B cell (primary cell): Measurements from ENCODE around the gene ZNF669. TPM values are rescaled to one million over a fixed set of nuclear protein-coding genes. Genes with fewer than 3 reads are reported as not detected.

Source experiments
- ATAC-seq: fragments of 200-7000 bp; cut with Tn5 transposase; one replicate; pipeline ENCODE4 v1.10.0; 2021; ENCODE audit warnings: low read depth, mild to moderate bottlenecking, moderate number of reproducible peaks, moderate library complexity
- CTCF ChIA-PET: fragments of 350-600 bp; sonication (Branson Sonifier 250); formaldehyde crosslinking; loops from one replicate; lab custom pipeline; 2021; ENCODE audit warnings: antibody characterized with exemption, inconsistent platforms; lab: Charles Lee
- POLR2A ChIA-PET: fragments of 350-600 bp; sonication (Branson Sonifier 250); formaldehyde crosslinking; loops from one replicate; lab custom pipeline; 2021; ENCODE audit warnings: antibody characterized with exemption; lab: Charles Lee
- DNase-seq: peaks from one replicate; pipeline ENCODE4 v3.0.0; 2013
- H2AFZ ChIP-seq: 2 replicates; pipeline ENCODE4 v1.6.1; 2012; ENCODE audit warnings: mild to moderate bottlenecking, low read depth, low read length; ENCODE audit not compliant: insufficient read depth, poor library complexity, severe bottlenecking
- H3K27ac ChIP-seq, 2 donors: 1 replicate in 1 of 2; 2 replicates in 1 of 2; pipeline ENCODE4 v1.5.1; 2012 to 2013; ENCODE audit warnings: low read length in 2 of 2, mild to moderate bottlenecking in 2 of 2, moderate library complexity in 1 of 2
- H3K27me3 ChIP-seq, 4 experiments: fragments of 200-600 bp in 1 of 4; sonication (generic) in 1 of 4; replicated peaks in 1 of 4; 1 replicate in 2 of 4; 2 replicates in 2 of 4; pipeline versions ENCODE4 v1.6.1 to v1.7.0; 2013 to 2016; ENCODE audit warnings: low read length in 3 of 4, mild to moderate bottlenecking in 2 of 4, mixed read lengths in 1 of 4, moderate library complexity in 1 of 4; ENCODE audit not compliant: insufficient read depth in 4 of 4, control insufficient read depth in 3 of 4; ENCODE audit errors: control extremely low read depth in 1 of 4
- H3K36me3 ChIP-seq, 2 experiments: replicated peaks in 1 of 2; 1 replicate in 1 of 2; 2 replicates in 1 of 2; pipeline versions ENCODE4 v1.6.1 to v1.7.1; 2013; ENCODE audit warnings: low read length in 1 of 2; ENCODE audit not compliant: insufficient read depth in 2 of 2, control insufficient read depth in 1 of 2; ENCODE audit errors: control extremely low read depth in 1 of 2, extremely low read depth in 1 of 2
- H3K4me1 ChIP-seq, 2 donors: fragments of 200-600 bp in 1 of 2; sonication (generic) in 1 of 2; 1 replicate in 1 of 2; 2 replicates in 1 of 2; pipeline versions ENCODE4 v1.5.1 to v1.6.1; 2013 to 2017; ENCODE audit warnings: low read length in 2 of 2; ENCODE audit not compliant: control insufficient read depth in 2 of 2, insufficient read depth in 2 of 2
- H3K4me2 ChIP-seq: replicated peaks from 2 replicates; pipeline ENCODE3; 2012; ENCODE audit warnings: mild to moderate bottlenecking, low read depth, low read length; ENCODE audit not compliant: poor library complexity, severe bottlenecking
- H3K4me3 ChIP-seq, 5 experiments: fragments of 200-600 bp in 1 of 5; sonication (generic) in 1 of 5; 1 replicate in 3 of 5; 2 replicates in 2 of 5; pipeline versions ENCODE4 v1.5.1 to v1.7.0; 2011 to 2016; ENCODE audit warnings: low read length in 4 of 5, mild to moderate bottlenecking in 4 of 5, low read depth in 2 of 5, control low read depth in 1 of 5, moderate library complexity in 1 of 5; ENCODE audit not compliant: insufficient read depth in 1 of 5; ENCODE audit errors: control extremely low read depth in 1 of 5, extremely low read depth in 1 of 5
- H3K79me2 ChIP-seq: fragments of 200-600 bp; sonication (generic); one replicate; pipeline ENCODE4 v1.6.0; 2016; ENCODE audit warnings: low read length; ENCODE audit not compliant: control insufficient read depth, insufficient read depth
- H3K9ac ChIP-seq: fragments of 200-600 bp; sonication (generic); 2 replicates; pipeline ENCODE4 v1.6.1; 2017; ENCODE audit warnings: mild to moderate bottlenecking, low read length, moderate library complexity
- H3K9me3 ChIP-seq, 3 donors: one replicate each; pipeline versions ENCODE4 v1.6.1 to v1.7.1; 2013; ENCODE audit warnings: low read length in 2 of 3; ENCODE audit not compliant: control insufficient read depth in 2 of 3, insufficient read depth in 1 of 3; ENCODE audit errors: control extremely low read depth in 1 of 3
- H4K20me1 ChIP-seq: 2 replicates; pipeline ENCODE4 v1.6.0; 2012; ENCODE audit warnings: mild to moderate bottlenecking, low read length; ENCODE audit not compliant: insufficient read depth, control insufficient read depth, poor library complexity, severe bottlenecking
- H3K27ac Mint-ChIP-seq: one replicate; pipeline ENCODE4 v1.8.0; 2021; ENCODE audit warnings: mixed read lengths
- H3K27me3 Mint-ChIP-seq: one replicate; pipeline ENCODE4 v1.8.0; 2021; ENCODE audit warnings: mixed read lengths
- H3K4me1 Mint-ChIP-seq: one replicate; pipeline ENCODE4 v1.8.0; 2021; ENCODE audit warnings: mixed read lengths
- H3K4me3 Mint-ChIP-seq: one replicate; pipeline ENCODE4 v1.8.0; 2021; ENCODE audit warnings: mixed read lengths
- H3K9me3 Mint-ChIP-seq: one replicate; pipeline ENCODE4 v1.8.0; 2022; ENCODE audit warnings: mixed read lengths; ENCODE audit not compliant: insufficient read depth
- EZH2 ChIP-seq: IDR thresholded peaks from 2 replicates; pipeline ENCODE4 v1.6.1; 2012; ENCODE audit warnings: borderline replicate concordance, low read depth, mild to moderate bottlenecking, moderate library complexity, low read length; ENCODE audit not compliant: insufficient read depth, poor library complexity, severe bottlenecking
- WGBS: methylation state at CpG from one replicate; pipeline ENCODE4 v1.1.5; 2013; ENCODE audit warnings: missing lambda C conversion rate; ENCODE audit not compliant: insufficient coverage; 5-methylcytosine and 5-hydroxymethylcytosine counted together
- intact Hi-C: fragments of 100-400 bp; cut with micrococcal nuclease; formaldehyde crosslinking; loops from one replicate; pipeline ENCODE4 v1.10.0; 2022
- polyA plus RNA-seq: library from polyadenylated mRNA; depleted of rRNA; stranded (reverse); fragments of >200 nt; gene quantifications from 2 replicates; pipeline ENCODE4 v1.2.3, GENCODE V29; 2012
- total RNA-seq, 2 donors: library from RNA; stranded (reverse); fragments of 120-200 nt in 1 of 2; gene quantifications; 1 replicate in 1 of 2; 2 replicates in 1 of 2; pipeline versions ENCODE4 v1.2.3 to v1.2.4, GENCODE V29; 2013 to 2022
- TF ChIP-seq, protein P1 (sequence below): fragments of 200-600 bp; IDR thresholded peaks from one replicate; pipeline ENCODE4 v1.8.0; 2022; ENCODE audit warnings: antibody characterized with exemption, mild to moderate bottlenecking

Gene ZNF669
- total and polyA plus RNA-seq, 2 donors (not counting 1 experiment from before 2014, with no cell fraction given) = 16.3 to 20.8 TPM

DNA sequence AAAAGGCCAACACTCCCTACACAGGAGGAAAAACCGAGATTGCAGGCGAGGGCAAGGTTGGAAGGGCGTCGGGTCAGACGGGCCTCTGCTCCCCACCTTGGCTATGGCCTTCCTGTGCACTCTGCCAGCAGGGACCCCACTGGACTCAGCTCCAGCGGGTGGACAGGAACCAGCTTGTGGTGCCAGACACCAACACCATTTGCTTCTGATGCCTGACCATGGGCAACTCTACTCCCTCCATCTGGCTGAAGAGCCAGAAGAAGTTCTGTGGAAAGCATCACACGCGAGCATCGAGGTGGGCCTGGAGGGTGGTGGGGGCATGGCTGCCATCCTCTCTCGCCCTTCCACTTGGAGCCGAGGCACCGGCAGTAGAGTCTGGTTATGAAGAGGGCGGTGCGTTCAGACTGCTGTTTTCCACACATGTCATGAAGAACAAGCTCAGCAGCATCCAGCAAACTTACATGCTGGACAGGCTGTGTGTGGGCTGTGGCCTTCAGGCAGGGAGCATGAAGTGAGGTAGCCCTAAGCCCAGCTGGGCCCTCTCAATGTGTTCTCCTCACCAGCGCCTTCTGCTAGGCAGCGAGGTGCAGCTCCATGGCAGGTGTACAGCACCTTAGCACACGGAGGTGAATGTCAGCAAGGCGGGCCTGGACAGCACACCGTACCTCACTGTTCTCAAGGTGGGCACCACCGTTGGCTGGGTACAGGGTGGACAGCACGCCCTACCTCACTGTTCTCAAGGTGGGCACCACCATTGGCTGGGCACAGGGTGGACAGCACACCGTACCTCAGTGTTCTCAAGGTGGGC, 15.6 kb upstream of the ZNF669 start:
- ATAC-seq (no peak), DNase-seq (no peak)
- CTCF ChIA-PET = no interaction called here

DNA sequence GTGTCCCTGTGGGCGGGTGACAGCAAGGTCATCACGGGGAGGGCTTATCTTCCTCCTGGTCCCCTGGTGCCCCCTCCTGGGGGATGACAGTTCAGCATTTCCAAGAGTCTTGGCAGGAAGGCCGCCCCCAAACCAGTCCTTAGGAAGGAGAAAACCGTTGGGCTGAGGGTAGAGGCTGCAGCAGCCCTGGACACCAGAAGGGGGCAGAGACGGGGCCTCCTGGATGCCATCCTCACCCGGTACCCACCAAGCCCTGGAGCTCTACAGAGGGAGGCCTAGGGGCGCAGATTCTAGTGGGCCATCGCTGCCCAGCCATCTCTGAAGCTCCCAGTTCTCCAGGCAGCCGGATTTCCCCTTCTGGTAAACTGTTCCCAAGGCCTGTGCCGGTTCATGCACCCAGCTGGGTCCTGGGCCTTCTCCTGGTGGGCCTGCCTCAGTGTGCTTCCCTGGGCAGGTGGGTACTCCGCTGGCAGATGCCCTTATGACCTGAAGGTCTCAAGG, 14.8 kb upstream of the ZNF669 start:
- DNase-seq (peak; percentile 48), ATAC-seq (no peak)
- intact Hi-C loops = no loop called here
- H3K9me3 Mint-ChIP-seq = no peaks in the 10 kb centered on the region
- Histone ChIP-seq H3K9ac (no peak overlapping the region), H3K79me2 (no peaks in the 10 kb centered on the region), H2AFZ (no peak overlapping the region), H3K36me3 (no peaks in the 10 kb centered on the region), H3K4me2 (no peak overlapping the region), H3K27ac (no peak overlapping the region), H3K9me3 (peaks cover 0 to 27% (median 5%) of the 10 kb centered on the region in 3 donors), H3K27me3 (no peaks in the 10 kb centered on the region), H4K20me1 (no peaks in the 10 kb centered on the region), H3K4me1 (no peaks in the 10 kb centered on the region), H3K4me3 (no peak overlapping the region)
- ChIA-PET POLR2A (no interaction called here), CTCF (no interaction called here)
- TF ChIP-seq, protein P1, sequence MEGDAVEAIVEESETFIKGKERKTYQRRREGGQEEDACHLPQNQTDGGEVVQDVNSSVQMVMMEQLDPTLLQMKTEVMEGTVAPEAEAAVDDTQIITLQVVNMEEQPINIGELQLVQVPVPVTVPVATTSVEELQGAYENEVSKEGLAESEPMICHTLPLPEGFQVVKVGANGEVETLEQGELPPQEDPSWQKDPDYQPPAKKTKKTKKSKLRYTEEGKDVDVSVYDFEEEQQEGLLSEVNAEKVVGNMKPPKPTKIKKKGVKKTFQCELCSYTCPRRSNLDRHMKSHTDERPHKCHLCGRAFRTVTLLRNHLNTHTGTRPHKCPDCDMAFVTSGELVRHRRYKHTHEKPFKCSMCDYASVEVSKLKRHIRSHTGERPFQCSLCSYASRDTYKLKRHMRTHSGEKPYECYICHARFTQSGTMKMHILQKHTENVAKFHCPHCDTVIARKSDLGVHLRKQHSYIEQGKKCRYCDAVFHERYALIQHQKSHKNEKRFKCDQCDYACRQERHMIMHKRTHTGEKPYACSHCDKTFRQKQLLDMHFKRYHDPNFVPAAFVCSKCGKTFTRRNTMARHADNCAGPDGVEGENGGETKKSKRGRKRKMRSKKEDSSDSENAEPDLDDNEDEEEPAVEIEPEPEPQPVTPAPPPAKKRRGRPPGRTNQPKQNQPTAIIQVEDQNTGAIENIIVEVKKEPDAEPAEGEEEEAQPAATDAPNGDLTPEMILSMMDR = peak; percentile 11
- TF ChIP-seq EZH2 = no peak
- no peak overlapping the region for H3K4me3 Mint-ChIP-seq
- WGBS = 76% methylated on average over 11 of the region's 11 CpGs
- H3K27me3 Mint-ChIP-seq = no peaks in the 10 kb centered on the region
- no peak overlapping the region for H3K27ac Mint-ChIP-seq
- H3K4me1 Mint-ChIP-seq = no peaks in the 10 kb centered on the region

More for the DNA sequence above, 15.6 kb upstream of the ZNF669 start:
- intact Hi-C loops = no loop called here
- peaks cover 2% of the 10 kb centered on the region for H3K9me3 Mint-ChIP-seq
- no peak overlapping the region for H3K4me3 Mint-ChIP-seq
- no peaks in the 10 kb centered on the region for H3K4me1 Mint-ChIP-seq
- H3K27me3 Mint-ChIP-seq = no peaks in the 10 kb centered on the region
- WGBS = 96% methylated on average over 22 of the region's 22 CpGs
- Histone ChIP-seq H3K4me3 (no peak overlapping the region), H3K79me2 (no peaks in the 10 kb centered on the region), H3K4me1 (no peaks in the 10 kb centered on the region), H3K9ac (no peak overlapping the region), H3K9me3 (peaks cover 0 to 27% (median 5%) of the 10 kb centered on the region in 3 donors), H3K27me3 (no peaks in the 10 kb centered on the region), H2AFZ (no peak overlapping the region), H3K27ac (no peak overlapping the region), H3K4me2 (no peak overlapping the region), H4K20me1 (no peaks in the 10 kb centered on the region), H3K36me3 (no peaks in the 10 kb centered on the region)
- no peak overlapping the region for H3K27ac Mint-ChIP-seq
- POLR2A ChIA-PET = no interaction called here
- TF ChIP-seq EZH2 = no peak
- TF ChIP-seq, protein P1 = no peak
